A549 (cell line): ENCODE measurements around the gene THADA.

Experiments used
- BHLHE40 ChIP-seq: IDR thresholded peaks from 2 replicates; pipeline ENCODE4 v1.6.1; 2012; ENCODE audit warnings: low read depth, low read length, inconsistent platforms
- CEBPB ChIP-seq, 2 experiments: fragments of >200 bp in 1 of 2; sonication (Bioruptor Twin) in 1 of 2; formaldehyde crosslinking in 1 of 2; IDR thresholded peaks; 2 replicates each; pipeline ENCODE4 v1.6.1; 2012 to 2016
- CTCF ChIP-seq: fragments of >200 bp; sonication (Bioruptor Twin); formaldehyde crosslinking; IDR thresholded peaks from 3 replicates; pipeline ENCODE4 v1.5.1; 2016
- EP300 ChIP-seq, 2 experiments: fragments of >200 bp; sonication (Bioruptor Twin); formaldehyde crosslinking; IDR thresholded peaks; 2 replicates in 1 of 2; 3 replicates in 1 of 2; pipeline ENCODE4 v1.6.1; 2016 to 2017
- JUN ChIP-seq, 2 experiments: fragments of >200 bp; sonication (Bioruptor Twin); formaldehyde crosslinking; IDR thresholded peaks; 2 replicates in 1 of 2; 3 replicates in 1 of 2; pipeline ENCODE4 v1.6.1; 2016 to 2017
- MAFK ChIP-seq: fragments of 450-650 bp; IDR thresholded peaks from 2 replicates; pipeline ENCODE4 v1.6.1; 2014; ENCODE audit not compliant: partially characterized antibody
- MYC ChIP-seq: IDR thresholded peaks from 2 replicates; pipeline ENCODE4 v1.6.1; 2012; ENCODE audit warnings: mild to moderate bottlenecking, inconsistent platforms, low read length, improper control_type of control experiment, borderline replicate concordance
- POLR2A ChIP-seq: IDR thresholded peaks from 2 replicates; pipeline ENCODE4 v1.6.1; 2012; ENCODE audit warnings: mild to moderate bottlenecking, low read length
- POLR2AphosphoS2 ChIP-seq: conservative IDR thresholded peaks from 2 replicates; pipeline ENCODE4 v1.6.1; 2012; ENCODE audit warnings: low read length, improper control_type of control experiment, inconsistent platforms
- RFX5 ChIP-seq: fragments of 450-650 bp; IDR thresholded peaks from 2 replicates; pipeline ENCODE4 v1.7.1; 2014; ENCODE audit warnings: antibody characterized with exemption, mild to moderate bottlenecking, moderate library complexity
- SMC3 ChIP-seq: fragments of >200 bp; sonication (Bioruptor Twin); formaldehyde crosslinking; IDR thresholded peaks from 3 replicates; pipeline ENCODE4 v1.6.1; 2018; ENCODE audit warnings: inconsistent platforms
- ZC3H11A ChIP-seq: fragments of 450-650 bp; IDR thresholded peaks from 2 replicates; pipeline ENCODE4 v1.6.1; 2014; ENCODE audit warnings: antibody characterized with exemption, mild to moderate bottlenecking
- TF ChIP-seq, protein P1 (sequence below): fragments of 450-650 bp; IDR thresholded peaks from 2 replicates; pipeline ENCODE4 v1.6.1; 2014; ENCODE audit warnings: antibody characterized with exemption
- TF ChIP-seq, protein P2 (sequence below): fragments of 200-600 bp; sonication (generic); IDR thresholded peaks from 2 replicates; pipeline ENCODE4 v1.6.1; 2016; ENCODE audit warnings: antibody characterized with exemption, mild to moderate bottlenecking, moderate library complexity

DNA sequence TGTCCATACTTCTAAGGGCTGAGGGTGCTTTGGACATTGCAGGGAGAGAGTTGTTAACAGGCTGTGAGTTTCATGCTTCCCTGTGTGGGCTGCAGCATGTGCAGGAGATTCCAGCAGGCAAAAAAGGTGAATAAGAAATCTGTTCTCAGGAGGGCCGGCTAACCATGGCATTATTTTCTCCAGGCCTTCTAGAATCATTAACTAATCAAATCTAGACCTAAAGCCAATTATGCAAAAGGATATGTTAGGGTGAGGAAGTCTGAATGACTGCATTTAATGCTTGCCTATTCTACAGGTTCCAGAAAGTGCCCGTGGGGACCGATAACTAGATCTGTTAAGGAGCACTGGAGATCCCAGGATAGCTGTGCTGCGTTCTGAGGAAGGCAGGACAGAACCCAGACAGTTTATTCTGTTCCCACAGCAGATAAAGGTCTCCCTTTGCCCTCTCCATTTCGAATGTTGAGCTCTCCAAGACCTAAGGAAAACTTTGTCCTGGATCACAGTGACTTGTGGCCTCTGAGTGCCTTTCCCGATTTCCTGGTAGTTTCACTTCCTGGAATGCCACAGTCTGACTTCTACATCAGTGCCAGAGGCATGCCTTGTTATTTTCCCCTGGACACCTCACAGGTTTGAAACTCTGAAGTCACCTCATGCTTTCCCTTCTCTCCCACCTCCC is 319.4 kb downstream of the THADA start:
- TF ChIP-seq CTCF = no peak
- no peak for TF ChIP-seq RFX5
- no peak for TF ChIP-seq BHLHE40
- TF ChIP-seq POLR2AphosphoS2 = no peak
- TF ChIP-seq MAFK = no peak
- TF ChIP-seq POLR2A = no peak
- no peak for TF ChIP-seq EP300 (IDR thresholded peaks at IDR 0.05)
- TF ChIP-seq, protein P1, sequence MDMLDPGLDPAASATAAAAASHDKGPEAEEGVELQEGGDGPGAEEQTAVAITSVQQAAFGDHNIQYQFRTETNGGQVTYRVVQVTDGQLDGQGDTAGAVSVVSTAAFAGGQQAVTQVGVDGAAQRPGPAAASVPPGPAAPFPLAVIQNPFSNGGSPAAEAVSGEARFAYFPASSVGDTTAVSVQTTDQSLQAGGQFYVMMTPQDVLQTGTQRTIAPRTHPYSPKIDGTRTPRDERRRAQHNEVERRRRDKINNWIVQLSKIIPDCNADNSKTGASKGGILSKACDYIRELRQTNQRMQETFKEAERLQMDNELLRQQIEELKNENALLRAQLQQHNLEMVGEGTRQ = no peak
- TF ChIP-seq, protein P2, sequence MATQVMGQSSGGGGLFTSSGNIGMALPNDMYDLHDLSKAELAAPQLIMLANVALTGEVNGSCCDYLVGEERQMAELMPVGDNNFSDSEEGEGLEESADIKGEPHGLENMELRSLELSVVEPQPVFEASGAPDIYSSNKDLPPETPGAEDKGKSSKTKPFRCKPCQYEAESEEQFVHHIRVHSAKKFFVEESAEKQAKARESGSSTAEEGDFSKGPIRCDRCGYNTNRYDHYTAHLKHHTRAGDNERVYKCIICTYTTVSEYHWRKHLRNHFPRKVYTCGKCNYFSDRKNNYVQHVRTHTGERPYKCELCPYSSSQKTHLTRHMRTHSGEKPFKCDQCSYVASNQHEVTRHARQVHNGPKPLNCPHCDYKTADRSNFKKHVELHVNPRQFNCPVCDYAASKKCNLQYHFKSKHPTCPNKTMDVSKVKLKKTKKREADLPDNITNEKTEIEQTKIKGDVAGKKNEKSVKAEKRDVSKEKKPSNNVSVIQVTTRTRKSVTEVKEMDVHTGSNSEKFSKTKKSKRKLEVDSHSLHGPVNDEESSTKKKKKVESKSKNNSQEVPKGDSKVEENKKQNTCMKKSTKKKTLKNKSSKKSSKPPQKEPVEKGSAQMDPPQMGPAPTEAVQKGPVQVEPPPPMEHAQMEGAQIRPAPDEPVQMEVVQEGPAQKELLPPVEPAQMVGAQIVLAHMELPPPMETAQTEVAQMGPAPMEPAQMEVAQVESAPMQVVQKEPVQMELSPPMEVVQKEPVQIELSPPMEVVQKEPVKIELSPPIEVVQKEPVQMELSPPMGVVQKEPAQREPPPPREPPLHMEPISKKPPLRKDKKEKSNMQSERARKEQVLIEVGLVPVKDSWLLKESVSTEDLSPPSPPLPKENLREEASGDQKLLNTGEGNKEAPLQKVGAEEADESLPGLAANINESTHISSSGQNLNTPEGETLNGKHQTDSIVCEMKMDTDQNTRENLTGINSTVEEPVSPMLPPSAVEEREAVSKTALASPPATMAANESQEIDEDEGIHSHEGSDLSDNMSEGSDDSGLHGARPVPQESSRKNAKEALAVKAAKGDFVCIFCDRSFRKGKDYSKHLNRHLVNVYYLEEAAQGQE = no peak
- TF ChIP-seq MYC = no peak
- TF ChIP-seq SMC3 = no peak
- TF ChIP-seq ZC3H11A = no peak
- no peak for TF ChIP-seq JUN (IDR thresholded peaks at IDR 0.05)
- TF ChIP-seq CEBPB (IDR thresholded peaks at IDR 0.05) = no peak
